ENCODE measurements around the gene DSG1. TPM values are rescaled to one million over a fixed set of nuclear protein-coding genes. Genes with fewer than 3 reads are reported as not detected.
A peak's percentile ranks its signal among the peaks of the same experiment; 100 is the strongest.
"Not testable (repeated sequence)": the region's sequence is repeated elsewhere in the genome, so short reads cannot be mapped to it uniquely, and the experiment has no call there.

Gene DSG1
- total RNA-seq = 17.2 TPM

- no peak for DNase-seq
Observed at GRCh38 chr18:31317860-31318259, at the start of gene DSG1. TSS of gene DSG1 (plus strand) at chr18:31318160. CDS start at chr18:31318301, 141 bp downstream.

GRCh38 chr18:31268985-31269406 lies 49.0 kb upstream of the DSG1 start:
- peak; percentile 10 for DNase-seq

- DNase-seq = no peak
Observed at GRCh38 chr18:31269566-31269965, 48.4 kb upstream of the DSG1 start.

- DNase-seq = no peak
Observed at GRCh38 chr18:31270578-31270977, 47.4 kb upstream of the DSG1 start.

GRCh38 chr18:31273812-31274527 lies 44.0 kb upstream of the DSG1 start:
- DNase-seq = no peak

GRCh38 chr18:31274931-31275330 lies 43.0 kb upstream of the DSG1 start:
- peak; percentile 41 for DNase-seq

- no peak for DNase-seq
Observed at GRCh38 chr18:31275722-31276463, 42.1 kb upstream of the DSG1 start.

- DNase-seq = no peak
Observed at GRCh38 chr18:31278609-31279071, 39.3 kb upstream of the DSG1 start.

- no peak for DNase-seq
Observed at GRCh38 chr18:31280502-31280901, 37.5 kb upstream of the DSG1 start.

- no peak for DNase-seq
Observed at GRCh38 chr18:31281437-31281836, 36.5 kb upstream of the DSG1 start.

GRCh38 chr18:31289446-31289845 lies 28.5 kb upstream of the DSG1 start:
- not testable (repeated sequence) for DNase-seq

GRCh38 chr18:31291688-31292087 lies 26.3 kb upstream of the DSG1 start:
- DNase-seq = no peak

- no peak for DNase-seq
Observed at GRCh38 chr18:31294199-31294747, 23.7 kb upstream of the DSG1 start.

GRCh38 chr18:31297248-31297647 lies 20.7 kb upstream of the DSG1 start:
- DNase-seq = no peak

- peak; percentile 71 for DNase-seq
Observed at GRCh38 chr18:31301201-31301655, 16.7 kb upstream of the DSG1 start.

GRCh38 chr18:31302991-31303390 lies 15.0 kb upstream of the DSG1 start:
- DNase-seq = no peak

GRCh38 chr18:31303771-31304170 lies 14.2 kb upstream of the DSG1 start:
- DNase-seq = no peak

- no peak for DNase-seq
Observed at GRCh38 chr18:31309115-31309514, 8.8 kb upstream of the DSG1 start.

GRCh38 chr18:31316974-31317373 lies 986 bp upstream of the DSG1 start:
- no peak for DNase-seq

- DNase-seq = no peak
Observed at GRCh38 chr18:31321719-31322118, 3.8 kb downstream of the DSG1 start.

- DNase-seq = peak; percentile 39
Observed at GRCh38 chr18:31325051-31325450, 7.1 kb downstream of the DSG1 start.

- DNase-seq = no peak
Observed at GRCh38 chr18:31329787-31330438, 12.0 kb downstream of the DSG1 start.

GRCh38 chr18:31343454-31343853 lies 25.5 kb downstream of the DSG1 start:
- no peak for DNase-seq
